NK-92 (cell line): ENCODE results near the gene HLCS.

Experiments used
- DNase-seq: peaks from one replicate; lab custom pipeline; 2025; ENCODE audit not compliant: unreplicated experiment; lab: John Stamatoyannopoulos, UW

HLCS gene

DNA sequence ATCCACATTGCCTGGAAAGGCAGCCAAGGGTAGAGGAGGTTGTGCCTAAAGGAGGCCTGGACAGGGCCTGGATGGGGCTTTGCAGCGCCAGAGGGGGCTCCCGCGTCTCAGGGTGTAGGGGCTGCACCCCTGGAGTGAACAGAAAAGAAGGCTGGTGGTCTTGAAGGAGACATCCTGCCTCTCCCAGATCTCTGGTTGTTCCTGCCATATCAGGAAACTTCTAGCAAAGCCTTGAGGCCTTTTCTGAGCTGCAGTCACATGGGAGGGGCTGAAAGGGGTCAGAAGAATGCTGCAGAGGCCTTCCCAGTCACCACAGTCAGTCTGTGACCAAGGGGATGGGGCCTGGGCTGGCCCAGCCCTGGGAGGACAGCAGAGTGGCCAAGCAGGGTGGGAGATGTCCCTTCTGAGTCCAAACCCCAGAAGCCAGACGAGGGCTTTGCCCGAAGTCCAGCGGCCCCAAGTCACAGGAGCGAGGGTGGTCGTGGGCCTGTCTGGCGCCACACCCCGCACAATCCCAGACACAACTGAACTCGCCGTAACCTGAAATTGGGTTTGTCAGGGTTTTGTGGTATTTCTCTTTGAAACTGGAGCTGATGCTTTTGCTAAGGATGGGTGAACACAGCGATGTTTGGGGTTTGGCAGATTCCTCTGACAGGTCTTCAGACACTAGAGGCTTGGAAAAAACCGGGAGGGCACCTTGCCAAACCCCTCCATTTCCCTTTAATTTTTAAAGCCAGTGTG lies 237.9 kb downstream of the HLCS start:
- no peak for DNase-seq

DNA sequence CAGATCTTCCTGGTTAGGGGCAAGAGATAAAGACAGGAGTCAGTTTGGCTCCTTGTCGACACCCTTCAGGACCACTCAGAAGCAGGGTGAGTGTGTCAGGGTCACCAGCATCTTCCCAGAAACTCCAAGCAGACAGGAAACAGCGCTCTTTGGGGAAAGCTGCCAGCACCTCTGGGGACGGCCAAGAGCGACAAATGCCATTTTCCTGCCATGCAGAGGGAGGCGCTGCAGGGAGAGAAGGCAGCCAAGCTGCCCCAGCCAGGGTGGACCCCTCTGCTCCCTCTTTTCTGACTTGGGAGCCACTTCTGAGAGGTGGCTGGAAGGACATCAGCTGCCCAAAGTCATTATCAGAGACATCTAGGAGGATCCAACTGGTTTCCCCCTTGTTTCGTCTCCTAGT lies 238.6 kb downstream of the HLCS start:
- DNase-seq: no peak

DNA sequence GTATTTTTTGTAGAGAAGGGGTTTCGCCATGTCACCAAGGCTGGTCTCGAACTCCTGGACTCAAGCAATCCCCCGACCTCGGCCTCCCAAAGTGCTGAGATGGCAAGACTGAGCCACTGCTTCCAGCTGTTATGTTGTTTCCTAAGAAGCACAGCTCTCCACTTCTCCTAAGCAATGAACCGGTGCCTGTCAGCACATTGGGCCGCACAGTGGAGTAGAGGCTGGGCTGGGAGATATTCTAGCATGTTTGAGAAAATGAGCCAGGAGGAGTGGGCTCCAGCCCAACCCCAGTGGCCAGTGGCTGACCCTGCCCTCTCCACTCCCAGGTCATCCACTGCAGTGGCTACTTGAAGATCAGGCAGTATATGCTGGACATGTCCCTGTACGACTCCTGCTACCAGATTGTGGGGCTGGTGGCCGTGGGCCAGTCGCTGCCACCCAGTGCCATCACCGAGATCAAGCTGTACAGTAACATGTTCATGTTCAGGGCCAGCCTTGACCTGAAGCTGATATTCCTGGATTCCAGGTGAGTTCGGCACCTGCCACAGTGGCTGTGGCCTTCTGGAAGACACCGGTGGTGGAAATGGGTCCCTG lies 240.6 kb downstream of the HLCS start:
- no peak for DNase-seq

DNA sequence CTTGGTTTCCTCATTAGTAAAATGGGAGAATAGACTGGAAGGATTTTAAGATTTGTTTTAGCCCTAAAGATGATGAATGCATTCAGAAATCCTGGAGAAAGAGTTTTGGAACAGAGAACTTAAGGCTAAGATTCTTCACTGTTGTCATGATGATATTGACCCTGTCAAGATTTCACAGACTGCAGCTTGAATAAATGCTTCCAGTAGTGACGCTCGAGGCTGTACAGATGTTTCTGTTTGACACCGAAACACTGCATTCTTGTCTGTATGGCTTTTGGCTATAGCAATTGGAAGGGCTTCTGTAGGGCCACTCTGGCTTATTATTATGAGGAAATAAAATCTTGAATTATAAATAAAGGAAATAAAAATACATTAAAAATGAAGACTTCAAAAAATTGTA lies 241.8 kb downstream of the HLCS start:
- DNase-seq: no peak

DNA sequence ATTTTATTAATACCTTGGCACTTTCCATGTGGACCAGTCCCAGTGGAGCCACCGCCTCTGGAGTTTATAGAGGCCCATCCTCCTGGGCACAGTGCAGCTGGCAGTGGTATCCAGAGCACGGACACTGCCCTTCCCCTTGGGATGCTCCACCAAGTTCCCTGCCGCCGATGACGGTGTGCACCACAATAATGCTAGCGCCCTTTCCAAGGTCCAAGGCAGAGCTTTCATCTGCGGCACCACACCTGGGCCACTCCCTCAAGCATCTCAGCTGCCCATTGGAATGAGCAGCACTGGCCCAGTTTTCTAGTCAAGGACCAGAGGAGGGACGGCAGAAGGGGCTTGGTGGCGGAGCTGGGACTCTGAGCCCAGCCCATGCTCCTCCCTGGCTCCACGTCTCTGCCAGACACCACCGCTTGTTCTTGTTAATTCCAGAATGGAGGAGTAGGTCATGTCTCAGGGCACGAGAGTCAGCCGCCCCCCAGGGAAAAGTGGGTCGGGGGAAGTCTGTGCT lies 243.0 kb downstream of the HLCS start:
- DNase-seq: no peak

DNA sequence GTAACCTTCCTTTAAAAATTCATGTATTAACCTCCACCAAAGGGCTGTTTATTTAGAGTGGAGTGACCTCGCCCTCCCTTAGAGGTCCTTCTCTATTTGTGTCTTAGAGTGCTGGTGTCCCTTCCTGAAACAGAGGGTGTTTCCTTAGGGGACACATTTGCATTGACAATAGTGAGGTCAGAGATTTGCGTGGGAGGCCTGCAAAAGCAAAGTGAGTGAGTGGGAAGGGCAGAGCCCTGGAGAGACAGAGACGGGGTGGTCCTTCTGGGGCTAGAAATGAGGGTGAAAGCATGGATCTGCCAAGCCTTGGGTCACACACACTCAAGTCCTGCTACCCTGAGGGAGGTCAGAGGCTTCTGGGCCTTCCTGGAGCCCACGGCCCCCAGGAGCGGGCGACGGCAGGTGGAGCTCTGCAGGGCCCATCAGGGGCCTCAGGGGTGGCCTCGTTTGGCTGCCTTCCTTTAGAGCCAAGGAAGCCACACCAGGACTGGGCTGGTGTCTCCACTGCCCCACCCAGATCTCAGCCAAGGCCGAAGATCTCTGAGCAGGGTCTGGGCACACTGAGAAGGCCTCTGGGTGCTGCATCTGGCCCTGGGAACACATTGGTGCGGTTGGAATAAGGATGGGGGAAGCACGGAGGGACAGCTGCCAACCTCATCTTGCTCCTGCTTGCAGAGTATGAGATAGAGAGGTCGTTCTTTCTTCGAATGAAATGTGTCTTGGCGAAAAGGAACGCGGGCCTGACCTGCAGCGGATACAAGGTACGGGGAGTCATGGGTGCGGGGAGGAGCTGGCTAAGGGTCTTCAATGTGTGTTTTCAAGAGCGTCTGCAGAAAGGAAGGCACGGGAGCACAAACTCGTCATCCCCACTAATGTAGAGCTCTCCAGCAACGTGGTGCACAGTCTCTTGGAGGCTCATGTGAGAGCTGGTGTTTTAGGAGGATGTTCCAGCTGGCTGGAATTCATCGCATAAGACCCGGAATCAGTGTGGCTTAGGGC lies 243.8 kb downstream of the HLCS start:
- no peak for DNase-seq

GRCh38 chr21:36721817-36722216 lies 244.7 kb downstream of the HLCS start:
- no peak for DNase-seq

GRCh38 chr21:36719614-36720013 lies 246.9 kb downstream of the HLCS start:
- DNase-seq: no peak

- no peak for DNase-seq
Measured at GRCh38 chr21:36718951-36719501, 247.4 kb downstream of the HLCS start.

GRCh38 chr21:36717976-36718375 lies 248.5 kb downstream of the HLCS start:
- no peak for DNase-seq

DNA sequence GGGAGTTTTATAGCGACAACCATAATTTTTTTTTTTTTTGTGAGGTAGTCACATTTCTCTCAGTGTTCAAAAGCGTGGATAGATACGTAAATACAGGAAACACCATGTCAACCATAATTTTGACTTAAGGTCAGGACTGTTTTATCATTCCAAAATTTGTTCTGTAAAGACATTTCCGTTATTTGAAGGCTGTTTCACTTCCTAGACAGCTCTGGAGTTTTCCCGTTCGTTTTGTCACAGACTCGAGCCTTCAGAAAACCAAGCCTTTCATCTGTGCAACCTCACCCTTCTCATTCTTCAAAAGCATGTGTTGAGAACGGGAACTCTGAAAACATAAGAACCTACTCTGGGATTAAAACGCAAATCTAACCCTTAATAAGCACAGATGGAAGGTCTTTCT lies 249.6 kb downstream of the HLCS start:
- no peak for DNase-seq

DNA sequence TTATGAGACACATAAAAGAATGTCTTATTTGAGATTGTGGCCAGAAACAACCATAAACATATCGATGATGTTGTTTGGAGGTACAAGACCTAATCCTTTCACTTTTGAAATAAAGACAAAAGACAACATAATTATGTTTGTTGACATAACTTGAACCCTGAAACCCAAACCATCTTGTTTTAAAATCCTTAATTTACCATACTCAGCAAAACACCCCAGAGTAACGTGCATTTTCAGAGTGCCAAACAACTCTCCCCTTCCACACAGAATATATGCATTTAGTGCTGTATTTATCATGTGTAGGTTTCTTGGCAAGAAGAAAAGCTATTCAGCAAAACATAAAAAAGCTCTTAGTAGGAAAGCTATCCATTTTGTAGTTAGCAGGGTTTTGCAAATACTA lies 250.1 kb downstream of the HLCS start:
- DNase-seq: no peak

GRCh38 chr21:36713746-36714145 lies 252.7 kb downstream of the HLCS start:
- no peak for DNase-seq

DNA sequence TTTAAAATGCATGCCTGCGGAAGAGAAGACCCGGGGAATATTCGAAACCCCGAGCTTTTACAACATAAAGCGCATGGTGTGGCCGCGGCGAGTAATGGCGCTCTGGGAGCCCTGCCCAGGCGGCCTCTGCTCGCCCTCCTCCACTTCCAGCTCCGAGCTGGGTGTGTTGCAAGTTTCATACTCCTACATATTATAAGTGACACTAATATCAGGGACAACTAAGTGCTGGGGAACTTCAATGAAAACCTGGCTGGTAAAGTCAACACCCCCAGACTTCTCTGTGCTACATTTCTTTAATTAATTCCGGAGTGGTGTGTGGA lies 255.8 kb downstream of the HLCS start:
- no peak for DNase-seq

DNA sequence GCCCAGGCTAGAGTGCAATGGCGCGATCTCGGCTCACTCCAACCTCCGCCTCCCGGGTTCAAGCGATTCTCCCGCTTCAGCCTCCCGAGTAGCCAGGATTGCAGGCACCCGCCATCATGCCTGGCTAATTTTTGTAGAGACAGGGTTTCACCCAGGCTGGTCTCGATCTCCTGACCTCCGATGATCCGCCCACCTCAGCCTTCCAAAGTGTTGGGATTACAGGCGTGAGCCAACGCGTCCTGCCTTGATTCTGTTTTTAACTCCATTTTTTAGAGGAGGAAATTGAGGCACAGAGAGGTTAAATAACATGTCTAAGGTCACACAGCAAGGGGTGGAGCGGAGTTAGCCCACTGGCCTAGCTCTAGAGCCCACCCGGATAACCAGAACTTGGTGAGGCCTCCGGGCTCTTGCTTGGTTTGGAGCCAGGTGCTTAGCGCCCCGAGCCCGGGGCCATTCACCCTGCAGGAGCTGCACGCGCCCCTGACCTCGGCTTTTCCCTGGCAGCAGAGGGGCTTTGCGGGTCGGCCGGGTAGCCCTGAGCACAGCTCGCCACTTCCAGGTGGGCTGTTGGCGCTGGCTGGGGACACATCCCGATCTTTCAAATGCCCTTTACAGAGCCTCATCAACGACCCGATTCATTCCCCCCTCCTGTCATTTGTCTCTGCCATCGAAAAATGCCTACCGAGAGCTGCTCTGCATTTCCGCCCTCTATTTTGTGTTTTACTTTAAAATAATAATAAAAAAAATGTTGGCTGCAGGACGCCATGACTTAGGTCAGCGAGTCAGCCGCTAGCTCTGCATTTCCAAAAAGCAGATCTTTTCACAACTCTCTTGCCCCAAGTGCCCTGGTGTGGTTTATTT lies 256.4 kb downstream of the HLCS start:
- no peak for DNase-seq

- DNase-seq: no peak
Measured at GRCh38 chr21:36709030-36709867, 257.2 kb downstream of the HLCS start.

- no peak for DNase-seq
Measured at GRCh38 chr21:36708286-36709029, 258.0 kb downstream of the HLCS start.

GRCh38 chr21:36707763-36708285 lies 258.6 kb downstream of the HLCS start:
- DNase-seq: no peak
